Right ventricle myocardium inferior (tissue), 1 donor: ENCODE measurements around the gene PPM1J. TPM values are rescaled to one million over a fixed set of nuclear protein-coding genes. Genes with fewer than 3 reads are reported as not detected.

Source experiments
- ATAC-seq: fragments of 200-7000 bp; cut with Tn5 transposase; one replicate; pipeline ENCODE4 v1.9.1; 2020; ENCODE audit warnings: mild to moderate bottlenecking, moderate library complexity
- DNase-seq: peaks from one replicate; pipeline ENCODE4 v3.0.0; 2021; ENCODE audit errors: missing footprints
- intact Hi-C: fragments of 100-400 bp; cut with DNase I; formaldehyde crosslinking; loops from one replicate; pipeline ENCODE4 v1.11.0; 2022
- total RNA-seq: library from RNA; stranded (reverse); fragmentation: NEBNext Ultra II Directional; extraction: Animal tissue kit (Norgen Biotek cat#: 25700); gene quantifications from one replicate; pipeline ENCODE4 v1.2.1, GENCODE V29; 2021
- donor health status: DM: no; HTN: yes; CAD: no; lungs with severe emphysema.

The PPM1J gene
- total RNA-seq, 1 donor from 2014 or later = 5.3 TPM

DNA sequence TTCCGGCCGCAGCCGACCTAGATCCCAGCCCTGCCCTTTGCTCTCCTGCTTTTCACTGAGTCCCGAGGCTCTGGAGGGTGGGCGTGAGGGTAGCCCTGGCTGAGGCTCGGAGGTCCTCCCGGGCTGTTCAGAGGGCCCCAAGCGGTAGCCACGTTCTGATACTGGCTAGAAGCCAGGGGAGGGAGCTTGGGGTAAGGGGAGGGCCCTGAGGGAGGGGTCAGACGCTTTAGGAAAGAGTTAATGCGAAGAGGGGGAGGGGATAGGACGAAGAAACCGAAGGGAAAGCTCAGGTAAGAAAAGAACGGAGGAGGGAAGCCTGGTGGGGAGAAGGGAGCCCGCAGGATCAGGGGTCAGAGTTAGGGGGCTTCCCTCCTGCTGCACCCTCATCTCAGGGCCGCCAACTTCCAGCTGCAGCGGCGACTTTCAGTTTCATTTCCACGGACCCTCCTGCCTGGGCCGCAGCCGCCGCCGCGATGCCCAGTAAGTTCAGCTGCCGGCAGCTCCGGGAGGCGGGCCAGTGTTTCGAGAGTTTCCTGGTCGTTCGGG is 40.6 kb downstream of the PPM1J start, which contains the start of gene MOV10:
TSS of gene MOV10 (plus strand) at position 220 of the 546 bp plus-strand sequence. CDS start at position 474, 254 bp downstream.
- intact Hi-C loops = loop anchor here (2.0 to 10.0 kb wide), 2 partner anchors 26 to 60 kb away; partner anchors contain the start of genes CAPZA1 and ST7L
- peak; percentile 68 for ATAC-seq

DNA sequence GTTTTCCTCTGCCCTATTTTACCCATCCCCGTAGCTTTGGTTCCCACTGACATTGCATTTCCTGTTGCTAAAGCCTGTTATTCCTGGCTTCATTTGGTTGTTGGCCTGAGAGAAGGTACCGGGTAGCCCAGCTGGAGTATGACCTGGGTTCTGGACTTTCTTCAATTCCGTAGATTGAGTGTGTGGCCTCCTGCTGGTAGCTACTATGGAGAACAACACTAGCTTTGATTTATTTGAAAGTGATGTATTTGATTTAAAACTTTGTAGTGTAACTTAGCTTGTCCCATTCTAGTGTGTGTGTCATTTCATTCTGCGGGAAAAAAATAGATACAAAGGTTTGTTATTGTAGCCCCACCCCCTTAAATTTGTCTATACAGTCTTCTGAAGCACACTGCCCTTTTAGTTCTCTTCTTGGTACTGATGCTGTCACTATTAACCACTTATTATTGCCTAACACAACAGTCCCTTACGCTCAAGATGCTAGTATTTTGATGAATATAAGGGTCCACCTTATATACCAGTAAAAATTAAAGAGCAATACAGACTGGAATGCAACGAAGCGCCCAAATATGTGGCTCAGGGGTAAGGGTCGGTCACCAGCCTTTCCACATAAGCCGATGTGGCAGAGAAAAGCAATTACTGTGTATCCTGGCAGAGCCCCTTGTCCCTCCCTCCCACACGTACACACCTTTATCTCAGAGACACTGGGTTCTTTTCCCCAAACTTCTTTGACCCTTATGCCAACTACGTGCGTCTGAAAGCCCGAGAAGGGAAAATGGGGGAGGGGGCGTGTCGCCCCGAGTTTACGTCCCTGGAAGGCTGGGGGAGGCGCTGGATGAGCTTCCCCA is 41.3 kb downstream of the PPM1J start:
- peak; percentile 54 for ATAC-seq
- intact Hi-C loops = loop anchor here (2.0 to 10.0 kb wide), 2 partner anchors 27 to 59 kb away; partner anchors contain the start of genes CAPZA1 and ST7L
- DNase-seq = no peak

More for the DNA sequence above, 40.6 kb downstream of the PPM1J start, which contains the start of gene MOV10:
- peak; percentile 91 for DNase-seq

DNA sequence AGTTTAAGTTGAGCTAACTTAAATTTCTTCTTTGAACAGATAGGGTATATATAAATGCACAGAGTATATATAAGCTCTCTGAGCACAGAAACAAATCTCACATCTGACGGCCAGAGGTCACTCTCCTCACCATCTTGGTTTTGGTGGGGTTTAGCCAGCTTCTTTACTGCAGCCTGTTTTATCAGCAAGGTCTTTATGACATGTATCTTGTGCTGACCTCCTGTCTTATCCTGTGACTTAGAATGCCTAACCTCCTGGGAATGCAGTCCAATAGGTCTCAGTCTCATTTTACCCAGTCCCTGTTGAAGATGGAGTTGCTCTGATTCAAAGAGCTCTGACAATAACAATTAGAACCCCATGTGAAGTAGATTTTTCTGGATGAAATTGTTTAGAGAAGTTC is 42.3 kb downstream of the PPM1J start:
- DNase-seq = no peak

DNA sequence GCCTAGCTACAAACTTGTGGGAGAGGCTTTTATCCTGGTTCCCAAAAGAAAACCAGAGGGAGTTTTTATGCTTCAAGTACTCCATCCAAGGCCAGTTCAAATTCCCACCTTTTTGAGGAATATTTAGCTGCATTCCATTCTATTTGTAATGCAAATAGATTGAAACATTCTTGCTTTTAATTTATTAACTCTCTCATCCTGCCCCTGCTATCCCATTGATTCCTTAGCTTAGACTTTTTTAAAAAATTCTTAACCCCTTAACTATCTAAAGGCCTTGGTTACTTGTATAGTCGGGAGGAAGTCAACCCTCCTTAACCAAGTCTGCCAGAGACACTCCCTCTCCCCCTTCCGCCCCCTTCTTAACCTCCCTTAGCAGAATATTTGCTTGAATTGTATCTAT is 43.1 kb downstream of the PPM1J start:
- intact Hi-C loops = loop anchor here (10.0 kb wide), 1 partner anchor 57 kb away; the partner anchor contains the start of genes CAPZA1 and ST7L
- no peak for ATAC-seq
- no peak for DNase-seq

More for the DNA sequence above, 42.3 kb downstream of the PPM1J start:
- intact Hi-C loops = loop anchor here (10.0 kb wide), 1 partner anchor 58 kb away; the partner anchor contains the start of genes CAPZA1 and ST7L
- no peak for ATAC-seq

- no peak for DNase-seq
Measured at GRCh38 chr1:112666946-112667345, 48.2 kb downstream of the PPM1J start.

GRCh38 chr1:112665857-112666256 is 49.3 kb downstream of the PPM1J start:
- DNase-seq = no peak
- ATAC-seq = no peak
- intact Hi-C loops = no loop called here

More at GRCh38 chr1:112666946-112667345, 48.2 kb downstream of the PPM1J start:
- no peak for ATAC-seq
- intact Hi-C loops = no loop called here

Other genes starting within 250 kb of the PPM1J start
- gene WNT2B, start 206.4 kb downstream of the PPM1J start, total RNA-seq = 1.5 TPM
- gene ST7L, start 96.2 kb downstream of the PPM1J start, total RNA-seq = 10.6 TPM
- gene CAPZA1, start 95.5 kb downstream of the PPM1J start, total RNA-seq = 30.5 TPM
- 16.1 TPM for gene MOV10, start 40.7 kb downstream of the PPM1J start, total RNA-seq
- 118 TPM for gene RHOC, start 8.2 kb downstream of the PPM1J start, total RNA-seq
- 137 TPM for gene SLC16A1, start 240.9 kb upstream of the PPM1J start, total RNA-seq